WTC11 (cell line): ENCODE results near the gene LENG1. TPM values are rescaled to one million over a fixed set of nuclear protein-coding genes. Genes with fewer than 3 reads are reported as not detected.

Experiments used
- ATAC-seq: fragments of 200-7000 bp; cut with Tn5 transposase; 2 replicates; pipeline ENCODE4 v1.10.0; 2021; ENCODE audit warnings: mild to moderate bottlenecking, moderate library complexity
- CTCF ChIA-PET: fragments of 300-600 bp; sonication (Branson Sonifier 250); formaldehyde crosslinking; loops from one replicate; lab custom pipeline; 2021; ENCODE audit warnings: antibody characterized with exemption; lab: Charles Lee
- POLR2A ChIA-PET: fragments of 350-600 bp; sonication (Branson Sonifier 250); formaldehyde crosslinking; loops from one replicate; lab custom pipeline; 2021; ENCODE audit warnings: antibody characterized with exemption; lab: Charles Lee
- DNase-seq: peaks from one replicate; pipeline ENCODE4 v3.0.0; 2021; ENCODE audit warnings: low spot score
- H3K27ac Mint-ChIP-seq: 2 replicates; pipeline ENCODE4 v1.8.0; 2021; ENCODE audit warnings: mixed read lengths
- H3K27me3 Mint-ChIP-seq: 2 replicates; pipeline ENCODE4 v1.8.0; 2021; ENCODE audit warnings: low read depth, mild to moderate bottlenecking, moderate library complexity, mixed read lengths
- H3K36me3 Mint-ChIP-seq: 2 replicates; pipeline ENCODE4 v1.8.0; 2021; ENCODE audit warnings: mixed read lengths
- H3K4me1 Mint-ChIP-seq: 2 replicates; pipeline ENCODE4 v1.8.0; 2022; ENCODE audit warnings: mixed read lengths
- H3K4me3 Mint-ChIP-seq: 2 replicates; pipeline ENCODE4 v1.8.0; 2021; ENCODE audit warnings: mild to moderate bottlenecking, moderate library complexity, mixed read lengths
- H3K9me3 Mint-ChIP-seq: 2 replicates; pipeline ENCODE4 v1.8.0; 2021; ENCODE audit warnings: mixed read lengths
- AR ChIP-seq: fragments of 250-450 bp; sonication (Bioruptor Pico); IDR thresholded peaks from 2 replicates; pipeline ENCODE4 v1.9.0; 2021; ENCODE audit warnings: mild to moderate bottlenecking
- ARID4B ChIP-seq: sonication (generic); formaldehyde crosslinking; IDR thresholded peaks from 2 replicates; pipeline ENCODE4 v1.8.0; 2023; ENCODE audit warnings: missing genetic modification reagents, mild to moderate bottlenecking, borderline replicate concordance
- ATF2 ChIP-seq: sonication (generic); formaldehyde crosslinking; IDR thresholded peaks from 2 replicates; pipeline ENCODE4 v1.8.1; 2022; ENCODE audit warnings: low read depth, missing genetic modification reagents, borderline replicate concordance
- ETV6 ChIP-seq: sonication (generic); formaldehyde crosslinking; IDR thresholded peaks from 2 replicates; pipeline ENCODE4 v1.8.1; 2022; ENCODE audit warnings: mild to moderate bottlenecking, missing genetic modification reagents
- GTF2I ChIP-seq: fragments of 250-450 bp; sonication (Bioruptor Pico); conservative IDR thresholded peaks from 2 replicates; pipeline ENCODE4 v1.4.0; 2021; ENCODE audit warnings: mild to moderate bottlenecking
- JAZF1 ChIP-seq: fragments of 250-450 bp; sonication (Bioruptor Pico); IDR thresholded peaks from 2 replicates; pipeline ENCODE4 v1.9.0; 2021; ENCODE audit warnings: moderate library complexity, mild to moderate bottlenecking, inconsistent platforms
- KAT7 ChIP-seq: sonication (generic); formaldehyde crosslinking; IDR thresholded peaks from 2 replicates; pipeline ENCODE4 v1.8.1; 2023; ENCODE audit warnings: missing genetic modification reagents, mild to moderate bottlenecking, borderline replicate concordance
- MYBL2 ChIP-seq: sonication (generic); formaldehyde crosslinking; IDR thresholded peaks from 2 replicates; pipeline ENCODE4 v1.8.1; 2023; ENCODE audit warnings: mild to moderate bottlenecking, moderate library complexity, missing genetic modification reagents
- NFE2L1 ChIP-seq: sonication (generic); formaldehyde crosslinking; IDR thresholded peaks from 2 replicates; pipeline ENCODE4 v1.8.1; 2023; ENCODE audit warnings: missing genetic modification reagents
- NR2C2 ChIP-seq: sonication (generic); formaldehyde crosslinking; IDR thresholded peaks from 2 replicates; pipeline ENCODE4 v1.8.0; 2022; ENCODE audit warnings: mild to moderate bottlenecking, missing genetic modification reagents
- NR3C1 ChIP-seq: sonication (generic); formaldehyde crosslinking; conservative IDR thresholded peaks from 2 replicates; pipeline ENCODE4 v1.8.1; 2023; ENCODE audit warnings: low read depth, mild to moderate bottlenecking, missing genetic modification reagents
- SMAD4 ChIP-seq: sonication (generic); formaldehyde crosslinking; IDR thresholded peaks from 2 replicates; pipeline ENCODE4 v1.8.0; 2022; ENCODE audit warnings: mild to moderate bottlenecking, missing genetic modification reagents
- STAT6 ChIP-seq: sonication (generic); formaldehyde crosslinking; conservative IDR thresholded peaks from 2 replicates; pipeline ENCODE4 v1.8.1; 2023; ENCODE audit warnings: mild to moderate bottlenecking, low read depth, missing genetic modification reagents, moderate library complexity
- ZBTB43 ChIP-seq: sonication (generic); formaldehyde crosslinking; IDR thresholded peaks from 2 replicates; pipeline ENCODE4 v1.8.1; 2023; ENCODE audit warnings: mild to moderate bottlenecking, missing genetic modification reagents
- ZMAT4 ChIP-seq: fragments of 250-450 bp; sonication (Bioruptor Pico); IDR thresholded peaks from 2 replicates; pipeline ENCODE4 v1.9.0; 2021; ENCODE audit warnings: mild to moderate bottlenecking
- ZNF396 ChIP-seq: fragments of 250-450 bp; sonication (Bioruptor Pico); IDR thresholded peaks from 2 replicates; pipeline ENCODE4 v1.8.0; 2021; ENCODE audit warnings: mild to moderate bottlenecking, moderate library complexity, borderline replicate concordance
- ZNF416 ChIP-seq: fragments of 250-450 bp; sonication (Bioruptor Pico); IDR thresholded peaks from 2 replicates; pipeline ENCODE4 v1.9.0; 2021; ENCODE audit warnings: mild to moderate bottlenecking, inconsistent platforms
- ZNF423 ChIP-seq: fragments of 250-450 bp; sonication (Bioruptor Pico); IDR thresholded peaks from 2 replicates; pipeline ENCODE4 v2.1.2; 2022; ENCODE audit warnings: mild to moderate bottlenecking, moderate library complexity
- ZSCAN18 ChIP-seq: fragments of 250-450 bp; sonication (Bioruptor Pico); IDR thresholded peaks from 2 replicates; pipeline ENCODE4 v2.1.2; 2022; ENCODE audit warnings: mild to moderate bottlenecking, moderate library complexity
- total RNA-seq: library from RNA; stranded (reverse); gene quantifications from 3 replicates; pipeline ENCODE4 v1.2.3, GENCODE V29; 2021

Gene LENG1
- total RNA-seq, 1 experiment from 2014 or later, result 4.9 TPM

GRCh38 chr19:54153731-54154326 lies 5.7 kb downstream of the LENG1 start (continued):
- TF ChIP-seq STAT6 (CRISPR knock-in tag) (no peak), KAT7 (no peak), ZNF423 (CRISPR knock-in tag) (no peak), ATF2 (CRISPR knock-in tag) (no peak), ZNF416 (CRISPR knock-in tag) (no peak), ZMAT4 (CRISPR knock-in tag) (no peak), JAZF1 (CRISPR knock-in tag) (no peak), ARID4B (CRISPR knock-in tag) (no peak), ZSCAN18 (no peak), ZBTB43 (CRISPR knock-in tag) (no peak)

- H3K36me3 Mint-ChIP-seq, result peaks cover 66% of the 10 kb centered on the region
- no peaks in the 10 kb centered on the region for H3K9me3 Mint-ChIP-seq
- CTCF ChIA-PET, result no interaction called here
- POLR2A ChIA-PET, result no interaction called here
- no peak overlapping the region for H3K27ac Mint-ChIP-seq
- ATAC-seq, result no peak
- H3K4me3 Mint-ChIP-seq, result no peak overlapping the region
- no peaks in the 10 kb centered on the region for H3K4me1 Mint-ChIP-seq
- no peak for DNase-seq
- no peaks in the 10 kb centered on the region for H3K27me3 Mint-ChIP-seq
- TF ChIP-seq MYBL2 (CRISPR knock-in tag), result no peak
- no peak for TF ChIP-seq KAT7
- TF ChIP-seq AR, result no peak
- TF ChIP-seq ETV6 (CRISPR knock-in tag), result no peak
- TF ChIP-seq GTF2I, result no peak
- TF ChIP-seq NR3C1 (CRISPR knock-in tag), result no peak
- no peak for TF ChIP-seq NR2C2
- no peak for TF ChIP-seq NFE2L1 (CRISPR knock-in tag)
- no peak for TF ChIP-seq SMAD4 (CRISPR knock-in tag)
- TF ChIP-seq ZNF396, result no peak
Observed at GRCh38 chr19:54152878-54153524, 6.5 kb downstream of the LENG1 start.
